Measurements from ENCODE around the gene SNTB2.

SNTB2 gene

DNA sequence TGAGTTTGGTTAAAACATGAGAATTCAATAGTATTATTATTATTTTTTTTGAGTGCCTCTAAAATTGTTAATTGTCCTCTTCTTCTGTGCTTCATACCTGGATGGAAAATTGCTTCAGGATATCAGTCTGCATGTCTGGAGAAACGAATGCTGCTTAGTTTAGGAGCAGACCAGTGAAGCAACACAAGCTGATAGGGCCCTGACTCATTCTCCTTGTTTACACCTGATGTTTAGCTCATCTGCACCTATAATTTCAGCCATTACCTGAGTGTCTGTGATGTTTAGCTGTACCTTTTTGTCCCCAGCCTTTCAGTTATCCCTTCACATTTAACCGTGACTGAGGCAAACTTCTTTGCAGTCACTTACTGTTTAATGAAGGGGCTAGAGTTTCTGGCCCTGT lies 14.8 kb downstream of the SNTB2 start:
- no peak for TF ChIP-seq CTCF (IDR thresholded peaks at IDR 0.05; ENCODE audit: low read depth, low read length, missing control alignments)
- H3K4me3 ChIP-seq (replicated peaks; ENCODE audit: low read depth, low read length): no peak overlapping the region
- DNase-seq (ENCODE audit: extremely low read depth, low read depth): no peak

- no peak overlapping the region for H3K4me3 ChIP-seq (replicated peaks; ENCODE audit: low read depth, low read length)
- TF ChIP-seq CTCF (IDR thresholded peaks at IDR 0.05; ENCODE audit: low read depth, low read length, missing control alignments): no peak
- DNase-seq (ENCODE audit: extremely low read depth, low read depth): no peak
These were observed 17.2 kb downstream of the SNTB2 start for GRCh38 chr16:69204172-69204571.

DNA sequence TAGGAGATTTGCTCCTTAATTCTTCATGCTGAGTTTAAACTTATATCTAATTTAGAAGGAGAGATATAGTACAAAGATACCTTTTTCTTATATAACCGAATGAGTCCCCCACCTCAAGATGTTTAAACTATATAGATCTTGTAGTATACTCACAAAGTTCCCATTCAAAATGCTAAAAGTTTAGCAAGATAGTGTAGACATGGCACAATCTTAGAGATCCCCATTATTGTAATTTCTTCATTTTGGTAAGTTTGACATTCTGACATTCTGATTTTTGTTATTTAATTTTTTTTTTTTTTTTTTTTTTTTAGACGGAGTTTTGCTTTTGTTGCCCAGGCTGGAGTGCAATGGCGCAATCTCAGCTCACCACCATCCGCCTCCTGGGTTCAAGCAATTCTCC lies 22.8 kb downstream of the SNTB2 start:
- no peak for TF ChIP-seq CTCF (IDR thresholded peaks at IDR 0.05; ENCODE audit: low read depth, low read length, missing control alignments)
- no peak overlapping the region for H3K4me3 ChIP-seq (replicated peaks; ENCODE audit: low read depth, low read length)
- no peak for DNase-seq (ENCODE audit: extremely low read depth, low read depth)

GRCh38 chr16:69217433-69217832 lies 30.5 kb downstream of the SNTB2 start:
- no peak overlapping the region for H3K4me3 ChIP-seq (replicated peaks; ENCODE audit: low read depth, low read length)
- TF ChIP-seq CTCF (IDR thresholded peaks at IDR 0.05; ENCODE audit: low read depth, low read length, missing control alignments): no peak
- DNase-seq (ENCODE audit: extremely low read depth, low read depth): no peak

DNA sequence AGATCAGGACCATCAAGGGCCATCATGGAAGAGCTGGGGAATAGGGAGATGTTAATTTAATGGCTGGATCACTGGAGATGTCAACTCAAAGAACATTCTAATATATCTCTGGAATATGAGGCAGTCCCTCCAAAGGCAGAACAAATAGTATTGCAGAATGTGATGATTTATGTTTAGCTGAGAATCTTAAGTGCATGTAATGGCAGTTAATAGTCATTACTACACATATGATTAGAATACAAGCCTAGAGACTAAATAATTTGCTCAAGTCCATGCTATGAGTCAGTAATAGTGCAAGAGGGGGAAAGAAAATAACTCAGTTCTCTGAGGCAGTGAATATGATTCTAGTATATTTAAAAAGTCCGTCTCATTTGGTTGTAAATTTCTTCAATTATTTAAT lies 32.3 kb downstream of the SNTB2 start:
- H3K4me3 ChIP-seq (replicated peaks; ENCODE audit: low read depth, low read length): no peak overlapping the region
- DNase-seq (ENCODE audit: extremely low read depth, low read depth): no peak
- TF ChIP-seq CTCF (IDR thresholded peaks at IDR 0.05; ENCODE audit: low read depth, low read length, missing control alignments): no peak

- no peak overlapping the region for H3K4me3 ChIP-seq (replicated peaks; ENCODE audit: low read depth, low read length)
- DNase-seq (ENCODE audit: extremely low read depth, low read depth): no peak
- TF ChIP-seq CTCF (IDR thresholded peaks at IDR 0.05; ENCODE audit: low read depth, low read length, missing control alignments): no peak
These were observed 36.9 kb downstream of the SNTB2 start for GRCh38 chr16:69223882-69224281.

DNA sequence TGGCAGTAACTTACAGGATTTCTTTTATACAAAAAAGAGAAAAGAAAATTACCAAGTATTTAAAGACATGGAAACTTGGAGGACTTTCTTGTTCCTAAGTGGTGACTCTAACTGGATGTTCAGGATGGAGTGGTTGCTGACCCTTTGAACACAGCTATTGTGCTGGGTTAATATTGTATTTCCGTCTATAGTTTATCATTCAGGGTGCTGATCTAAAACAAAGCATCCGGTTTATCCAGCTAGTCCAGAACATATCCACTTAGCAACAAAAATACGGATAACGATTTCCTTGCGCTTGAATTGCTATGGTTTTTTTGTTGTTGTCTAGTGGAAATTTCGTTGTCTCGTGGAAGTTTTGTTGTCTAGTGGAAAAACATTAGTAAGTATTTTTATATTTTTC lies 38.2 kb downstream of the SNTB2 start:
- no peak for DNase-seq (ENCODE audit: extremely low read depth, low read depth)
- TF ChIP-seq CTCF (IDR thresholded peaks at IDR 0.05; ENCODE audit: low read depth, low read length, missing control alignments): no peak
- H3K4me3 ChIP-seq (replicated peaks; ENCODE audit: low read depth, low read length): no peak overlapping the region

Data from HFF-Myc (cell line).